Fibroblast of skin of left quadriceps (primary cell): ENCODE measurements around the gene LXN.
"Not testable (repeated sequence)": the region's sequence is repeated elsewhere in the genome, so short reads cannot be mapped to it uniquely, and the experiment has no call there.

Experiments
- DNase-seq, 2 experiments: peaks; one replicate each; pipeline ENCODE4 v3.0.0-alpha.2; 2013; ENCODE audit warnings: low read depth in 2 of 2

Gene LXN, protein sequence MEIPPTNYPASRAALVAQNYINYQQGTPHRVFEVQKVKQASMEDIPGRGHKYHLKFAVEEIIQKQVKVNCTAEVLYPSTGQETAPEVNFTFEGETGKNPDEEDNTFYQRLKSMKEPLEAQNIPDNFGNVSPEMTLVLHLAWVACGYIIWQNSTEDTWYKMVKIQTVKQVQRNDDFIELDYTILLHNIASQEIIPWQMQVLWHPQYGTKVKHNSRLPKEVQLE

DNA sequence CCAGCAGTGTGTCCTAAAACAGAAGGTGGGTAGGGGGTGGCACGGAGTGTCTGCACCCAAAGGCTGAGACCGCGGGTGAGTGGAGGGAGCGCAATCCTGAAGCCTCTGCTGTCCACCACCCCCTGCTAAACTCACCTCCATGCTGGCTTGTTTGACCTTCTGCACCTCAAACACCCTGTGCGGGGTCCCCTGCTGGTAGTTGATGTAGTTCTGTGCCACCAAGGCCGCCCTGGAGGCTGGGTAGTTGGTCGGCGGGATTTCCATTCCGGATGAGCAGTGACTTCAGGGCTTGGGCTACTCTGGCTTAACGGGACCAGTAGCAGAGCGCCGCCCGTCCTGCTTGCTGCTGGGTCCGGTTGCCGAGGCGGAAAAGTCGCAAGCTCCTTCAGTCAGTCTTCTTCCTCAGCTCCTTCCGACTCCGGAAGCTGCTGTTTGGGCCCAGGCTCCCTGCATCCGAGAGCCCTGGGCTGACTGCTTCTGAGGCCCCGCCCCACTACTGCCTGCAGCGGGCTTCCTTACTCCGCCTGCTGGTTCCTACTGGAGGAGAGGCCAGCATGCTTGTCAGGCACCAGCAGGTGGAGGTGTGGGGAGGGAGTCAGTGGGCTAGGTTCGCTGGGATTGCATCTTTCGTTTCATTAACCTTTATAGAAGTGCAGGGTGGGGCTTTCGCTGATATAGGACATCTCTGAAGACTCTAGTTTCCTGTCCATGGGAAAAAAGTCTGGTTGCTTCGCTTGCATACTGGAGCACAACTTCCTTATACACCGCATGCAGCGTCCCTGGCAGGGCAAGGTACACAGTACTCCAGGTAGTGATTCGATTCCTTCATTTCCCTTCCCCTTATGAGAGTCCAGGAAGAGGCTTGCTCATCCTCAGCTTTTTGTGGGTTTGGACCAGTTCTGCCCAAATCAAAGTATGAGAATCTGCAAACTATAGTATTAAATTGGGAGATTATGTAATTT, at the start of gene LXN:
Gene LXN, minus strand, starts transcription at position 434 of the 962 bp plus-strand sequence. Its CDS starts 170 bp downstream, at position 264.
- peak; percentile 68 to 69 for DNase-seq

DNA sequence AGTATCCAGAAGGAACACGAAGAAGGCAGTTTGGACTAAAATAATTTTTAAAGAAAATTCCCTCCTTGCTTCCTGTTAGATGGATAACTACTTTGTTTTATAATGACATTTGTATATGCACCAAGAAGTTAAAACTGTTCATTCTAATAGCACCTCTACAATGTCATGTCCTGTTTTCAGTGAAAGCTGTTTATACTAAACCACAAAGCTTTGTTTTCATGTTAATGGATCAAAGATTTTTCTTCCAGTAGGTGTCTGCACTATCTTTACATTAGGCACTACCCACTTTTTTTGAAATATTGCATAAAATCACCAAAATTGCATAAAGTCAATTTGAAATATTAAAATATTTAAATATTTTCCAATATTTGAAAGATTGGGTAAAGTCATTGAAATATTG, 49.7 kb upstream of the LXN start:
- no peak for DNase-seq

DNA sequence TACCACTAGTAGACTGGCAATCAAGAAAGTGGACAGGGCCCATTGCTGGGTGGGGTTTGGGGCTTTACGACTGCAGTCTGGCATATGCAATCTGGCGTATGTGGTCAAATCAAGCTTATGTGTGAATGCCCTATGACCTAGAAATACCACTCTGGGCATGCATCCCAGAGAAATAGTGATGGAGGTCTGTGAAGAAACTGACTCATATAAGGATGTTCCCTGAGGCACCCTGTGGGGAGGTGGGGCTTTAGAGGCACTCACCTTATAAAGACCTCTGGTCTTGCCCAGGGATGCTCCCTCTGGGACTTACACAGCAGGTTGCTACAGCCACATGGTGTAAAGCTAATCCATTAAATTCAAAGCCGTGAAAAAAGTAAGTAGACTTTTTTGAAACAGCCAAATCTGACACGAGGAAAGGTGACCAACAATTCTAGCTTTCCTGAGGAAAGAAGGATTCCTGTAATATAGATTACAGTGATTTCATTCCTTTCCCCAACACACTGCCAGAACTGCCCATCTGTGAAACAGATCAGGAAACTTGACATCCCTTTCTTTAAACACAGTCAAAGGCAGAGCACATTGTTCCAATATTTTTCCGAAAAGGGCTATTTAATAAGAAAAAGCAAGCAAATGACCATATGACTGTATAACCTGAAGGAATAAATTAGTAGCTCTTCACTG, 46.2 kb upstream of the LXN start:
- DNase-seq, result peak; percentile 69 to 75

DNA sequence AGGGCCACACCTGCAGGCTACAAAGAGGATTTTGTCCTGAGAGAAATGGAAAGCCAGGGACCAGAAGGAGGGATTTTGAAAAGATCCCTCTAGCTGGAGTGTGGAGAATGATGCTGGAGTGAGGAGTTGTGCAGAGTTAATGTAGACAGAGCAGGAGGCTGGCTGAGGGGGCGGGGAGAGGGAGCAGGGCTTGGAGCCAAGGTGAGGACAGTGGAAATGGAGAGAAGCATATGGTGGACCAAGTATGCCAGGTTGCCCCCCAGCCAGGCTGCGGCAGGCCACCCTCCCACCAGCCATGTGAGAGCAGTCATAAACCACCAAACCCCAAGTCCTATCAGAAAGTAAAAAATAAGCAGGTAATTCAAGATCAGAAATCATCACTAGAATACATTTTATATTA, 45.1 kb upstream of the LXN start:
- no peak for DNase-seq

DNA sequence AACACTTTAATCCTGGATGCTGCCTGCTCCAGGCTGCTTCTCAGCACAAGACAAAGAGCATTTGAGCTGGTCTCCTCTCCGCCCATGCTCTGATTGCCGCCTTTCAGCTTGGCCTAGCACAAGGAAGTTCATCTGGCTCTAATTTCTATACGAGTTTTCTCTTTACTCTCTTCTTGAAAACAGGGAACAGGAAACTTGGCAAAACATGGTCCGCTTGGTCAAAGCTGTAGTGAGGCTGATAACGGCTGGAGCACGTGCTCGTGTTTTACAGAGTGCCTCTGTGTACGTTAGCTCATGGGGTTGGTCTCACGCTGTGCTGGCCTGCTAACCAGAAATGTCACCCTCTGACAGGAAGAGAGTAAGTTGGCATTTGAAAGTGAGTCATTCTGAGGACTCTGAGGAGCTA, 40.6 kb upstream of the LXN start:
- no peak for DNase-seq

DNA sequence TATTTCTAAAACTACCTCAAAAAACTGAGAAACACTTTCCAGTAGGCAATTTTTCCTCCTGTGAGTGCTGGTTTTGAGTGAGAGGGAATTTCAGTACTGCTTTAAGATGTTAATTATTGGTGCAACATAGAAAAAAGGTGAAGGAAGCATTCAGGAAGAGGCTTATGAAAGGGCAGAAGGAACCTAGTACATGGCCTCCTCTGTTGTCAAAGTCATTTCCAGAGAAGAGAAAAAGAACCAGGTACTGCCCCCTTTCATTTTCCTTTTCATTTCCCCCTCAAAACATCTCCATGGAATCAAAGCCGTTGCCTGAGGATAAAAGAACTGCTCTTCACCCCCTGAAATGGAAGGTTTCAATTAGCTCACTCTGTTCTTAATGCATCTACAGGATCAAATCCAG, 40.0 kb upstream of the LXN start:
- DNase-seq, result no peak

DNA sequence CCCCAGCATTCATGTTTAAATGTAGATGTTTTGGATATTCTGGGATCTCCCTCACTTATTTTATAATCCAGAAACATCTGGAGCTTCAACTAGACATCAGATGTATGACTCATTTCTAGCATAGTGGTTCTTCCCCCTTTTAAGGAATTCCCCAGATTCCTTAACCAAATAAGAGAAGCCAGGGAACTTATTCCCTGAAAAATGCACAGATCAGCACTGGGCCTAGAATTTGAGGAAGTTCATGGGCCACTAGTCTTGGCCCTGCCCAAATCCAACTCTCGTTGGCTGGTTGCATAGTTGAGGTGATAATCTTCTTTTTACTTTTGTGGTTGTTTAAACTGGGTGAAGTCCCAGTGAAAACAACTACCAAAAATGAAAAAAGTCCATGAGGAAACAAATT, 39.4 kb upstream of the LXN start:
- DNase-seq, result peak; percentile 89

DNA sequence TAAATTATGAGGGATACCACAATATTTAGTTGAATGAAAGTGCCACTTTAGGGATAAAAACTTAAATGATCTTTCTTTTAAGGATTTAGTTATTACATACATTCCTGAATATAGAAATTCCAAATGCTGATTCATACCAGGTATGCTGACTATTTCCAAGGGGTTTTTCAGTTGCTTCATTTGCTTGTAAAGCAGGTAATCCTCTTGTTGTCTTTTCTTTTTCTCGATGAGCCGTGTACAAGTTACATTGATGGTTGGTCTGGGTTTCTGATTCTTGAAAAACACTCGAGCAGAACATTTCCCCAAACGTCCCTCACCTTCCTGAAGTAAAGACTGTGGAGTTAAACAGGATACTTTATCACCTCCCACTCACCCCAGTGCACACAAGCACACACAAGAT, 38.2 kb upstream of the LXN start:
- no peak for DNase-seq

DNA sequence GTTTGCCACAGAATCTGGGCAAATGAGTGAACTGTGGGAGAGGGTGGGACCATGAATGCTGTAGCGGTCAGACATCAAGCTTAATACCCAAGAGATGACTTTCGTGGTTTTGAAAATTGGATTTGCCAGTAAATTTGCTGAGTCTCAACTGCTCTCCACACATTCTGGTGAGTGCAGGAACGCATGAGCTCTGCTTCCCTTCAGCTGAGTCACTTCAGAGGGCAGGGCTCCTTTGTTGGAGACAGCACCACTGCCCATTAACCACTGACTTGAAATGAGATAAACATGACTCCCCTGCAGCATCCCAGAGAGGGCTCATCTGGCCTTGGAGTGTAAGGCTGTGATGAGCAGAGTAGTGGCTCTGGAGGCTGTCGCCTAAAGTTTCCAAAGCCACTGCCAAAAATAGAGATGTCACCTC, 37.2 kb upstream of the LXN start:
- peak; percentile 98 for DNase-seq

DNA sequence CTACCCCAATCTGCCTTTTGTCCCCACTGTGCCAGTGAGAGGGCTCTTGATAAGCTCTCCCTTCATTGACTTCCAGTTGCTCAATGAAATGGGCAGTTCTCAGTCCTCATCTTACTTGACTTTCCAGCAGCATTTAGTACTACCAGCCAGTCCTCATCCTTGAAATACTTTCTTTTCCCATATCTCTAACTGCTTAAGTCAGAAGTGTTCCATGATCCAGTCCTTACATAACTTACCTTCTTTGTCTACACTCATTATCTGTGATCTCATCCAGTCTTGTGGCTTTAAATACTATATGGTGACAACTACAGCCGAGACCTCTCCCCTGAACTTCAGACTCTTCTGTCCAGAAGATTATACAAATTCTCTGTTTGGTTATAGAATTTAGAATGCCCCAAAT, 31.1 kb upstream of the LXN start:
- no peak for DNase-seq

DNA sequence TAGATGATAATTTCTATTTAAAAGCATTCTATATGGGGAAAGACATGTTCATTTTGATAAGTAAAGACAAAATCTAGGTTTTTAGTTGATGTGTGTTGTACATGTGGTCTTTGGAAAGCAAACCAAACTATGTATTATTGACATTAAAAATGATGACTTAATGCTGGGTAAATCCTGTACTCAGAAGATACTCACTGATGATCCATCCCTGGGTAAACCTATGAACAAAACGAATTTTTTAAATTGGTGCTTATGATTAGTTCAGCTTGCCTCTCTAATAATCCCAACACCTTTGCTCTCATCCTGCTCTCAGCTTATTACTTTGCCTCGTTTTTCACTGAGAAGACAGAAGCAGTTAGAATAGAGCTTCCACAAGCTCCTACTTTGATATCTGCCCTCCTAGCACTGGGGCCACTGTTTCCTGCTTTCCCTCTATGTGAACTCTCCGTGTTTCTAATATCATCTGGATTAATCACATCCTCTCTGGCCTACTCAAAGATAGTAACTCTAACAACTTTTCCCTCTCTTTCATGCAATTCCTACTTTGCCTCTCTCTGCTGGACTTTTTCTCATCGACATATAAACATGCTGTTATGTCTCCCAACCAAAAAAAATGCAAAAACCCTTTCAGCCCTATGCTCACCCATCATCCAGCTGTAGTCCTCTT, 30.5 kb upstream of the LXN start:
- DNase-seq, result peak in 1 of 2 experiments; percentile 54

DNA sequence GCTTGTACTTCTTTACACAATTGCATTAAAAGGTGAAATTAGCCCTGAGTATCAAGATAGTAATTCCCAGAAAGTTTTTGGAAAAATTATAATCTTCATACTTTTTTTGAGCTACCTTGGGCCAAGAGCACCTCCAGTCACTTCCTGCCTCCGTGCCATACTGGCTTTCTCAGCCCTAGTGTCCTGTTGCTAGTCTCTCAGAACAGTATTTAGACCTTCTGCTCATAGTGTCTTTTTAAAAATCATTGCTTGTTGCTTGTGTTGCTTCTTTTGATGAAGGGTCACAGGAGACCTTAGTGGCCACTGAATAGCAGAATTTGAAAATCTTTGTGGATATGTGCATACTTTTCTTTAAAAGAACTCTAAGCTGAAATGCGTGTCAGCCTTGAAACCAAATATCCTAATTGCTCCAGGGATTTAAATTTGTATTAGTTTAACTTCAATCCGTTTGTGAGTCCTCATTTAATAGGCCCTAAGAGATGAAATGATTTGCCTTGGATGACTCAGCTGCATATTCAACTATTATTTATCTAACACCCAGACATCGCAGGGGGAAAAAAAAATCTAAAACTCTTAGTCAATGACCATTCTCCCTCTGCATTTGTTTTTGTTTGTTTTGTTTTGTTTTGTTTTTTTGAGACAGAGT, 29.1 kb upstream of the LXN start:
- no peak for DNase-seq

DNA sequence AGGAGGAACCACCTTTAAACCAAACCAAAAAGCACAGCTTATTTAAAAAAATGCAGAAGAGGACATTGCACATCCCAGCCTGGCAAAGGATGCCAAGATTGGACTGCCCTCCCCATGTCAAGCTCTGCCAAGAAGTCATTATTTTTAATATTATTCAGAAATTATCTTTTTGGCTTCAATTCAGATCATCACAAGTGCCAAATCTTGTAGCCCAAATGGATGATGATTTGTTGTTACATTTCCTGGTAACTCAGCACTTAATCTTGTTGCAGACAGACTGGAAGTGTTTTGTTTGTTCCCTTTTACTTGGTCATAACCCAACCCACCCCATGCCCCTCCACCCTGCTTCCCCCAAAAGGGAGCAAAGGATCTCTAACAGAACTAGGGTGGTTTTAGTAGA, 28.1 kb upstream of the LXN start:
- no peak for DNase-seq

DNA sequence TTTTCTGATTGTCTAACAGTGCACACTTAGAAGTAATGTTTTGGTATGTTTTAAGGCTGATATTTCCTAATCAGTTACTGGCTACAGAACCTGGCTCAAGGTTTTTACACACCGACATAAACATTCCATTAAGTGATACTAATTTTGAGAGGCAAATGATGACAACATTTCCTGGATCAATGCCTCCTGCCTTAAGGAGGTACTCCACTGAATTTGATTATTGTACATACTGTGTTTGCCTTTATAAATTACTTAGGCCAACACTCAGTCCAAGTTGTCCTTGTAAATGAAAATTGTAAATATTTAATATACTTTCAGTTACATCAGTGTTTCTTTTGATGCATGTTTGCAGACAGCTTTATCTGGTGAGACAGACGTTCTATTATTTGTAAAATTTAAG, 24.2 kb upstream of the LXN start:
- DNase-seq, result no peak

DNA sequence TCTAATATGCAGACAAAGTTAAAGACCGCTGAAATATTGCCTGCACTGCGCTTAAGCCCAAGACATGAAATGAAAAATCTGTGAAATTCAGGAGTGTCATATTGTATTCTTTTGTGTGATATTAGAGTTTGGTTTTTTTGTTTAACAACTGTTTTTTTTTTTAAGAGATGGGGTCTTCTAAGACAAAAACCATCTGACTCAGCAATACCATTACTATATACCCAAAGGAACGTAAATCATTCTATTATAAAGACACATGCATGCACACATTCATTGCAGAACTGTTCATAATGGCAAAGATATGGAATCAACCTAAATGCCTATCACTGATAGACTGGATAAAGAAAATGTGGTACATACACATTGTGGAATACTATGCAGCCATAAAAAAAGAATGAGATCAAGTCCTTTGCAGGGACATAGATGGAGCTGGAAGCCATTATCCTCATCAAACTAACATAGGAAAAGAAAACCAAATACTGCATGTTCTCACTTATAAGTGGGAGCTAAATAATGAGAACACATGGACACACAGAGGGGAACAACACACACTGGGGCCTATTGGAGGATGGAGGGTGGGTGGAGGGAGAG, 21.5 kb upstream of the LXN start:
- not testable (repeated sequence) for DNase-seq

DNA sequence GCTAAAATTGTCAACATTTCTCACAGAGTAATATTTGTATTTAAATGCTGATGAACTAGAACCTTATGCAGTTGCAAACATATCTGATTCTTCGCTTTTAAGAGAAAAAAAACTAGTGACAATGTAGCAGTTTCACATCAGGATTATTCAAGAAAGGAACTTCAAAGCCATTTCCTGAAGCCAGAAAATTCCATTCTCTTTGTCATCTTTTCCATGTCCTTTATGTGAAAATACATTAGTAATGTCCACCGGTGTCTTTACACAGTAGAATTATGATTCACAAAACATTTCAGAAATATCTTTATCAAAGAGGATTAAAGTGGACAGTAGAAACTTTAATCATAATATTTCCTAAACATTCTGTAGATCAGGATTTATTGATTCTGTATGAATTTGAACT, 12.7 kb upstream of the LXN start:
- DNase-seq, result no peak

DNA sequence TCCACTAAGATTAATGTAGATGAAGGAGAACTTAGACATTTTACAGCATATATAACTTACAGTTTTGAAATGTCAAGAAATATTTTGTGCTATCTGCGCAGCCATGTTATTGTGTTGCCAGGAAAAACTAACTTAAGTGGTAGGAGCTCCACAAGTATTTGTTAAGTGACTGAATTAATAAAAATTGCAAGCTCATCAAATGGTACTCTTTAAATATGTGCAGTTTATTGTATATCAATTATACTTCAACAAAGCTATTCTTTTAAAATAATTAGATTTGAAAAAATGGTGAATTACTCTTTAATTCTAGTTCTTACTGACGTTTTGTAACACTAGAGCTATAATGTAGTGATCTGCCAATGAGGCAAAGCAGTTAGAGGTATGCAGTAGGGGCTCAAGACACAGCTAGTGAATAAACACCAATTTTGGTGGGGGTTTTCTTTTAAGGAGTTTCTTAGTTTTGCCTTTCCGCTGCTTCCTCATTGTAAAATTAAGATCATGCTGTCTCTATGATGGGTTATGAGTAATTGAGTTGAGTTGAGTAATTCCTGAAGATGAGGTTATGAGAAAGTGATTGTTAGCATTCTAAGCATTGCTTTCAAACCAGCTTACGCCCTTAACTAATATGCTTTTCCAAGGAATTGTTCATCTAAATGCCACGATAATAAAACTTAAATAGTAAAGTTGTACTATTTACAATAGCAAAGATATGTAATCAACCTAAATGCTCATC, 10.9 kb upstream of the LXN start:
- DNase-seq, result peak; percentile 48 to 52

DNA sequence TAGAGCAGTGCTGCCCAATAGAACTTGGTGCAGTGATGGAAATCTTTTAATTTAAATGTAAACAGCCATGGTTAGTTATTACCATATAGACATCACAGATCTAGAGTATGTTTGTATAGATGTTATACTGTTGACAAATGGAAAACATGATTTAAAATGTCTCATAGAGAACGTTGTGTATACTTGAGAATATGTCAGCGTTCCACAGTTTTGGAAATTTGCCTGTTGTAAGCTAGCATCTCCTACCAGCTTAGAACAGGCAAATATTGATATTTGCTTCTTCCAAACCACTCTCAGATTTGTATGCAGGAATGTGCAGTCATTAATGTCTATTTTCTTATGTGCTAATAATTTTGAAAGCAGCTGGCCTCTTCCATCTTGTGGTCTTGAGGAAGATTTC, 8.4 kb upstream of the LXN start:
- no peak for DNase-seq

DNA sequence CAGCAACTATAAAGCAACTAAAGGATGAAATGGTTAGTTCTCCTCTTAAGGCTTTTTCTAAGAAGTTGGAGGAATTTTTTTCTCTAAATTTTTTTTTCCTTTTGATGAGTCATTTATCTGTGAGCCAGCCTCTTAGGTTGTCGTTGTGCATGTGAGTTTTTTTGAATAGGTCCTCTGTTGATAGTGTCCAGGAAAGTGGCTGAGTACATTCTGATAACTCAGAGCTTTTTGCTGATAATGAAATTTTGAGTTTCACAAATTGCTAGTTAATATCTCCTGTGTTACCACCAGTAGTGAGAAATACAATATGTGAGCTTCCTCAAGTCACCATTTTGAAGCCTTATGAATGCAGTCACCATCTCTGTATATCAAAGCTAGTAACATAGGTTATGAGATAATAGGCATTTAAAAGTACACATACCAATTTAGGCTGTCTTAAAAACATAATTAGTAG, 7.1 kb upstream of the LXN start:
- DNase-seq, result no peak

DNA sequence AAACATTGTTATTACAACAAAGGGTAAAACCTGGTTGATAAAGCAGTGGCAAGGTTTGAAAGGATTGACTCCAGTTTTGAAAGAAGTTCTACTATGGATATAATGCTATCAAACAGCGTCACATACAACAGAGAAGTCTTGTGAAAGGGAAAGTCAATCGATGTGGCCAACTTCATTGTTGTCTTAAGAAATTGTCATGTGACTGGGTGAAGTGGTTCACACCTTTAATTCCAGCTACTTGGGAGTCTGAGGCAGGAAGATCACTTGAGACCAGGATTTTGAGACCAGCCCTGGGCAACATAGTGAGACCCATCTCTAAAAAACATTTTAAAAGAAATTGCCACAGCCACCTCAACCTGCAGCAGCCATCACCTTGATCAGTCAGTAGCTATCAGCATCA, 6.2 kb upstream of the LXN start:
- no peak for DNase-seq
